IMR-90 (cell line): ENCODE data around the gene CALM1. TPM values are rescaled to one million over a fixed set of nuclear protein-coding genes. Genes with fewer than 3 reads are reported as not detected.

Experiments
- ATAC-seq: fragments of 200-7000 bp; cut with Tn5 transposase; 2 replicates; pipeline ENCODE4 v1.9.1; 2020; ENCODE audit warnings: low read depth, mild to moderate bottlenecking, moderate library complexity
- BruUV-seq: library from RNA; stranded (reverse); fragments of 400-500 nt; replicated peaks from 2 replicates; lab custom pipeline; 2021; lab: Mats Ljungman, UMichigan
- CTCF ChIA-PET: fragments of 300-600 bp; formaldehyde crosslinking; extraction: SDS; loops from one replicate; lab custom pipeline; 2021; ENCODE audit warnings: antibody characterized with exemption; lab: Yijun Ruan, JAX
- POLR2A ChIA-PET: fragments of 300-600 bp; sonication (Branson Sonifier 250); formaldehyde crosslinking; loops from one replicate; lab custom pipeline; 2022; ENCODE audit warnings: antibody characterized with exemption; ENCODE audit not compliant: unreplicated experiment; lab: Charles Lee
- DNase-seq: peaks from one replicate; pipeline ENCODE4 v3.0.0; 2013
- H2AFZ ChIP-seq: replicated peaks from 2 replicates; pipeline ENCODE3; 2013; ENCODE audit warnings: low read length, mild to moderate bottlenecking; ENCODE audit not compliant: poor library complexity
- H2AK5ac ChIP-seq: 2 replicates; pipeline ENCODE4 v1.6.1; 2013; ENCODE audit warnings: low read depth, low read length, inconsistent platforms
- H2AK9ac ChIP-seq: replicated peaks from 2 replicates; pipeline ENCODE3; 2013; ENCODE audit warnings: mild to moderate bottlenecking, low read depth, low read length, moderate library complexity; ENCODE audit not compliant: poor library complexity
- H2BK120ac ChIP-seq: 2 replicates; pipeline ENCODE4 v1.6.1; 2013; ENCODE audit warnings: low read depth, low read length, inconsistent platforms
- H2BK15ac ChIP-seq: 3 replicates; pipeline ENCODE4 v1.6.1; 2013; ENCODE audit warnings: low read depth, low read length, inconsistent platforms
- H2BK20ac ChIP-seq: 2 replicates; pipeline ENCODE4 v1.6.1; 2013; ENCODE audit warnings: low read depth, mild to moderate bottlenecking, inconsistent platforms, low read length, moderate library complexity
- H2BK5ac ChIP-seq: 2 replicates; pipeline ENCODE4 v1.6.1; 2013; ENCODE audit warnings: mild to moderate bottlenecking, low read depth, low read length, inconsistent platforms; ENCODE audit not compliant: poor library complexity, severe bottlenecking
- H3K14ac ChIP-seq: replicated peaks from 2 replicates; pipeline ENCODE4 v1.6.1; 2013; ENCODE audit warnings: low read depth, low read length, inconsistent platforms
- H3K18ac ChIP-seq: 2 replicates; pipeline ENCODE4 v1.6.1; 2013; ENCODE audit warnings: low read depth, low read length, control low read depth
- H3K23ac ChIP-seq: 2 replicates; pipeline ENCODE4 v1.6.1; 2013; ENCODE audit warnings: low read depth, low read length, inconsistent platforms
- H3K27ac ChIP-seq: 2 replicates; pipeline ENCODE4 v1.5.1; 2013; ENCODE audit warnings: mild to moderate bottlenecking, control low read depth, low read length; ENCODE audit not compliant: insufficient read depth
- H3K27me3 ChIP-seq: 2 replicates; pipeline ENCODE4 v1.6.1; 2013; ENCODE audit warnings: low read length; ENCODE audit not compliant: control insufficient read depth, insufficient read depth
- H3K36me3 ChIP-seq: 2 replicates; pipeline ENCODE4 v1.6.1; 2013; ENCODE audit warnings: low read length, mixed read lengths; ENCODE audit not compliant: control insufficient read depth, insufficient read depth
- H3K4ac ChIP-seq: 2 replicates; pipeline ENCODE4 v1.6.1; 2013; ENCODE audit warnings: low read depth, low read length, inconsistent platforms
- H3K4me1 ChIP-seq: 2 replicates; pipeline ENCODE4 v1.6.1; 2013; ENCODE audit warnings: low read length, mixed read lengths; ENCODE audit not compliant: control insufficient read depth, insufficient read depth
- H3K4me2 ChIP-seq: 2 replicates; pipeline ENCODE4 v1.6.1; 2013; ENCODE audit warnings: low read depth, mild to moderate bottlenecking, control low read depth, low read length, moderate library complexity
- H3K4me3 ChIP-seq: 2 replicates; pipeline ENCODE4 v1.5.1; 2013; ENCODE audit warnings: low read depth, mild to moderate bottlenecking, control low read depth, low read length, moderate library complexity; ENCODE audit not compliant: insufficient read depth
- H3K56ac ChIP-seq: 2 replicates; pipeline ENCODE4 v1.6.1; 2013; ENCODE audit warnings: low read length, inconsistent platforms; ENCODE audit not compliant: insufficient read depth; ENCODE audit errors: extremely low read depth
- H3K79me1 ChIP-seq, 2 experiments: 2 replicates each; pipeline ENCODE4 v1.6.1; 2013; ENCODE audit warnings: low read length in 2 of 2, inconsistent platforms in 1 of 2, low read depth in 1 of 2
- H3K9ac ChIP-seq: 2 replicates; pipeline ENCODE4 v1.6.1; 2013; ENCODE audit warnings: low read depth, low read length, control low read depth
- H3K9me1 ChIP-seq: 2 replicates; pipeline ENCODE4 v1.6.1; 2013; ENCODE audit warnings: low read length, inconsistent platforms; ENCODE audit not compliant: insufficient read depth
- H3K9me3 ChIP-seq: 2 replicates; pipeline ENCODE4 v1.6.1; 2013; ENCODE audit warnings: low read length; ENCODE audit not compliant: control insufficient read depth, insufficient read depth
- H4K20me1 ChIP-seq: 2 replicates; pipeline ENCODE4 v1.6.1; 2013; ENCODE audit warnings: low read length, inconsistent platforms; ENCODE audit not compliant: insufficient read depth
- H4K5ac ChIP-seq: 2 replicates; pipeline ENCODE4 v1.6.1; 2013; ENCODE audit warnings: mild to moderate bottlenecking, low read depth, low read length, control low read depth
- H4K8ac ChIP-seq, 2 experiments: 2 replicates each; pipeline ENCODE4 v1.6.1; 2013; ENCODE audit warnings: low read depth in 2 of 2, low read length in 2 of 2, control low read depth in 1 of 2, inconsistent platforms in 1 of 2
- H4K91ac ChIP-seq: 2 replicates; pipeline ENCODE4 v1.6.1; 2013; ENCODE audit warnings: low read depth, low read length, inconsistent platforms; ENCODE audit not compliant: insufficient read depth
- RCOR1 ChIP-seq: IDR thresholded peaks from 2 replicates; pipeline ENCODE4 v1.6.1; 2012; ENCODE audit warnings: mild to moderate bottlenecking, low read length, improper control_type of control experiment; ENCODE audit not compliant: insufficient replicate concordance
- WGBS, 2 experiments: methylation state at CpG; one replicate each; pipeline versions ENCODE4 v1.1.5 to v1.1.7; 2013; ENCODE audit warnings: missing lambda C conversion rate in 2 of 2; ENCODE audit not compliant: insufficient read length in 1 of 2; ENCODE audit errors: extremely low coverage in 2 of 2; 5-methylcytosine and 5-hydroxymethylcytosine counted together
- dilution Hi-C: fragments of 300-500 bp; cut with HindIII; formaldehyde crosslinking; loops from one replicate; pipeline ENCODE4 v1.14.3; 2018; ENCODE audit warnings: low sequenced_read_pairs; ENCODE audit not compliant: unreplicated experiment
- in situ Hi-C: fragments of 300-500 bp; cut with MboI; formaldehyde crosslinking; loops from 3 replicates; pipeline ENCODE4 v1.14.3; 2019; ENCODE audit warnings: low sequenced_read_pairs, inconsistent platforms, mixed read lengths
- intact Hi-C: fragments of 100-400 bp; cut with micrococcal nuclease; formaldehyde crosslinking; loops from 2 replicates; pipeline ENCODE4 v1.10.0; 2022
- polyA plus RNA-seq, 3 experiments: library from polyadenylated mRNA; depleted of rRNA; stranded (reverse); fragments of >200 nt; gene quantifications; 2 replicates each; pipeline ENCODE4 v1.2.3, GENCODE V29; 2012; ENCODE audit warnings: low replicate concordance in 1 of 3
- total RNA-seq: library from RNA; depleted of rRNA; stranded (reverse); fragments of >200 nt; gene quantifications from 2 replicates; pipeline ENCODE4 v1.2.3, GENCODE V29; 2012
- TF ChIP-seq, protein P1 (sequence below): conservative IDR thresholded peaks from 2 replicates; pipeline ENCODE4 v1.5.1; 2012; ENCODE audit warnings: mild to moderate bottlenecking, low read depth, low read length, improper control_type of control experiment

CALM1 gene
- total and polyA plus RNA-seq, 2 of the 4 experiments (the other 2 are of a cell fraction) = 72.9 to 188 TPM

DNA sequence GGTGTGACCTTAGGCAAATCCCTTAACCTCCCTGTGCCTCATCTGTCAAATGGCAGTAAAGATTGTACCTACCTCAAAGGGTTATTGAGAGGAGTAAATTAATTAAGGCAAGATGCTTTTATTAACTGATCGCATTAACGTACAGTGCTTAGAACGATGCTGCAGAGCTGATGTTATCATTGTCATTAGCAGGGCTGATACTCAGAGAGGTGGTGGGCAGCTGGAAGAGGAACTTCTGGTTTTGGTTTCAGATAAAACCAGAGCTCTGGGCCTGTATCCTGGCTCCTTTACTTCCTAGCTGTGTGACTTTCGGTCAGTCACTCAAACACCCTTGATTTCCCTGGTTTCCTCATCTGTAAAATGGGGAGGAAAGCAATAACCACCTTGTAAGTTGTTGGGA is 55.1 kb downstream of the CALM1 start:
- CTCF ChIA-PET = no interaction called here
- no peaks in the 10 kb centered on the region for H3K9me1 ChIP-seq
- H3K27me3 ChIP-seq = peaks cover 23% of the 10 kb centered on the region
- H2AK5ac ChIP-seq = no peak overlapping the region
- no peak overlapping the region for H4K8ac ChIP-seq
- H3K23ac ChIP-seq = no peak overlapping the region
- POLR2A ChIA-PET = no interaction called here
- no peak for DNase-seq
- peaks cover 10% of the 10 kb centered on the region for H3K9me3 ChIP-seq
- H2BK120ac ChIP-seq = no peak overlapping the region
- H3K4me2 ChIP-seq = no peak overlapping the region
- H3K36me3 ChIP-seq = no peaks in the 10 kb centered on the region
- no peak overlapping the region for H3K56ac ChIP-seq
- TF ChIP-seq RCOR1 = no peak
- TF ChIP-seq, protein P1, sequence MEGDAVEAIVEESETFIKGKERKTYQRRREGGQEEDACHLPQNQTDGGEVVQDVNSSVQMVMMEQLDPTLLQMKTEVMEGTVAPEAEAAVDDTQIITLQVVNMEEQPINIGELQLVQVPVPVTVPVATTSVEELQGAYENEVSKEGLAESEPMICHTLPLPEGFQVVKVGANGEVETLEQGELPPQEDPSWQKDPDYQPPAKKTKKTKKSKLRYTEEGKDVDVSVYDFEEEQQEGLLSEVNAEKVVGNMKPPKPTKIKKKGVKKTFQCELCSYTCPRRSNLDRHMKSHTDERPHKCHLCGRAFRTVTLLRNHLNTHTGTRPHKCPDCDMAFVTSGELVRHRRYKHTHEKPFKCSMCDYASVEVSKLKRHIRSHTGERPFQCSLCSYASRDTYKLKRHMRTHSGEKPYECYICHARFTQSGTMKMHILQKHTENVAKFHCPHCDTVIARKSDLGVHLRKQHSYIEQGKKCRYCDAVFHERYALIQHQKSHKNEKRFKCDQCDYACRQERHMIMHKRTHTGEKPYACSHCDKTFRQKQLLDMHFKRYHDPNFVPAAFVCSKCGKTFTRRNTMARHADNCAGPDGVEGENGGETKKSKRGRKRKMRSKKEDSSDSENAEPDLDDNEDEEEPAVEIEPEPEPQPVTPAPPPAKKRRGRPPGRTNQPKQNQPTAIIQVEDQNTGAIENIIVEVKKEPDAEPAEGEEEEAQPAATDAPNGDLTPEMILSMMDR = no peak
- intact Hi-C loops (no loop called here), in situ Hi-C loops (no loop called here), dilution Hi-C loops (no loop called here)
- WGBS, 2 experiments = no CpG with 5 or more reads among the region's 4 CpGs
- H3K18ac ChIP-seq = no peak overlapping the region
- H2BK20ac ChIP-seq = no peak overlapping the region
- no peak overlapping the region for H4K5ac ChIP-seq
- no peak overlapping the region for H2BK15ac ChIP-seq
- no peak overlapping the region for H3K9ac ChIP-seq
- no peak overlapping the region for H3K4ac ChIP-seq
- ATAC-seq = no peak
- no peak overlapping the region for H3K14ac ChIP-seq
- no peak overlapping the region for H2BK5ac ChIP-seq
- no peaks in the 10 kb centered on the region for H4K20me1 ChIP-seq
- no peaks in the 10 kb centered on the region for H3K79me1 ChIP-seq
- BruUV-seq = no TSS peak
- H4K91ac ChIP-seq = no peak overlapping the region
- H3K4me3 ChIP-seq = no peak overlapping the region
- no peak overlapping the region for H2AK9ac ChIP-seq
- no peak overlapping the region for H2AFZ ChIP-seq
- no peaks in the 10 kb centered on the region for H3K4me1 ChIP-seq
- no peak overlapping the region for H3K27ac ChIP-seq
